Measurements from ENCODE around the gene INPP5F. TPM values are rescaled to one million over a fixed set of nuclear protein-coding genes. Genes with fewer than 3 reads are reported as not detected.

The INPP5F gene
- total and polyA plus RNA-seq, 2 experiments from 2014 or later = 8.5 to 10.9 TPM

GRCh38 chr10:119805702-119806230, 79.9 kb downstream of the INPP5F start:
- no peak overlapping the region for H3K27ac ChIP-seq
- no peak for DNase-seq
- no peaks in the 10 kb centered on the region for H3K27me3 ChIP-seq (replicated peaks; ENCODE audit: insufficient read depth)
- H3F3A ChIP-seq (ENCODE audit: insufficient read depth) = peaks cover 21% of the 10 kb centered on the region
- H3K9me2 ChIP-seq (ENCODE audit: insufficient read depth) = no peaks in the 10 kb centered on the region
- no peaks in the 10 kb centered on the region for H3K79me2 ChIP-seq (ENCODE audit: insufficient read depth)
- in situ Hi-C loops (cut with MboI) = no loop called here
- no peaks in the 10 kb centered on the region for H3K9me3 ChIP-seq (ENCODE audit: low read depth)
- 78 to 83% methylated on average over 5 of the region's 5 CpGs for WGBS, 2 experiments (ENCODE audit: low coverage in 1 of 2, low lambda C conversion rate in 2 of 2, missing lambda C conversion rate in 2 of 2)
- H2AFZ ChIP-seq = no peak overlapping the region
- no peak overlapping the region for H3K4me3 ChIP-seq
- TF ChIP-seq EZH2 (IDR thresholded peaks at IDR 0.05; ENCODE audit: insufficient read depth, poor library complexity, severe bottlenecking) (no peak), EZH2phosphoT487 (IDR thresholded peaks at IDR 0.05; ENCODE audit: insufficient read depth, low read depth) (no peak)
- peaks cover 32% of the 10 kb centered on the region for H3K4me1 ChIP-seq (ENCODE audit: insufficient read depth)
- H4K20me1 ChIP-seq (ENCODE audit: insufficient read depth) = no peaks in the 10 kb centered on the region
- no peak overlapping the region for H3K9ac ChIP-seq
- H3K36me3 ChIP-seq (ENCODE audit: low read depth) = no peaks in the 10 kb centered on the region
- no peak overlapping the region for H3K4me2 ChIP-seq (ENCODE audit: unreplicated experiment)

DNA sequence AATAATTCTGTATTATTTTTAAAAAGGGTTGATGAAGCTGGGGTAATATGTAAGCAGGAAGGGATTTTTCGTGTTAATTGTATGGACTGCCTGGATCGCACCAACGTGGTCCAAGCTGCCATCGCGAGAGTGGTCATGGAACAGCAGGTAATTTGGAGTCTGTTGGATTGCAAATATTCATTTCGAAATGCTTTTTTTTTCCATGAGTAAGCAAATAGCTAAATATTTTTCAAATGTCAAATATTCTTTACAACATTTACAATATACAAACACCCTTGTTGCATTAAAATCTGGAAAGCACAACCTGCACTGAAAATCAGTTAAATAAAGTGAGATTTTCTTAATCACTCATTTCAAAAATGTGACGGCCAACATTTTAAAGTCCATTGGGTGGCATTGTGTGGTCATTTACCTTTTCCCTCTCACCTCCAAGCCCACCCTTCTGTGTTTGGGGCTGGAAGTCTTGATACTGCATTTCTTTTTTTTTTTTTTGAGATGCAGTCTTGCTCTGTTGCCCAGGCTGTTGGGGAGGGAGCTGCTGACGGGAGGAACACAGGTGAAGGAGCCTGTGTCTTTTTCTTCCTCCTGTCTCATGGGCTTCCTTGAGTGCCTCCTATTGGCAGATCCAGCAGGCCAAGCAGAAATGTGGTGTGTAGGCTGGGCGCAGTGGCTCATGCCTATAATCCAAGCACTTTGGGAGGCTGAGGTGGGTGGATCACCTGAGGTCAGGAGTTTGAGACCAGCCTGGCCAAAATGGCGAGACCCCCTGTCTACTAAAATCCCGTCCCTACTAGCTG, 80.7 kb downstream of the INPP5F start:
- Histone ChIP-seq H3K9me2 (ENCODE audit: insufficient read depth) (no peaks in the 10 kb centered on the region), H3K27ac (no peak overlapping the region), H3K36me3 (ENCODE audit: low read depth) (no peaks in the 10 kb centered on the region), H4K20me1 (ENCODE audit: insufficient read depth) (no peaks in the 10 kb centered on the region), H3K4me1 (ENCODE audit: insufficient read depth) (peaks cover 32% of the 10 kb centered on the region), H3K4me2 (ENCODE audit: unreplicated experiment) (no peak overlapping the region), H3K27me3 (replicated peaks; ENCODE audit: insufficient read depth) (no peaks in the 10 kb centered on the region), H3F3A (ENCODE audit: insufficient read depth) (peaks cover 21% of the 10 kb centered on the region), H2AFZ (no peak overlapping the region), H3K9ac (no peak overlapping the region), H3K4me3 (no peak overlapping the region), H3K9me3 (ENCODE audit: low read depth) (no peaks in the 10 kb centered on the region), H3K79me2 (ENCODE audit: insufficient read depth) (no peaks in the 10 kb centered on the region)
- 96% methylated on average over 11 of the region's 11 CpGs for WGBS, 2 experiments (ENCODE audit: low coverage in 1 of 2, low lambda C conversion rate in 2 of 2, missing lambda C conversion rate in 2 of 2)
- no peak for DNase-seq
- in situ Hi-C loops (cut with MboI) = no loop called here
- TF ChIP-seq EZH2phosphoT487 (IDR thresholded peaks at IDR 0.05; ENCODE audit: insufficient read depth, low read depth) (no peak), EZH2 (IDR thresholded peaks at IDR 0.05; ENCODE audit: insufficient read depth, poor library complexity, severe bottlenecking) (no peak)

- no peak overlapping the region for H2AFZ ChIP-seq
- H3K4me1 ChIP-seq (ENCODE audit: insufficient read depth) = peaks cover 24% of the 10 kb centered on the region
- H3K27me3 ChIP-seq (replicated peaks; ENCODE audit: insufficient read depth) = no peaks in the 10 kb centered on the region
- H3F3A ChIP-seq (ENCODE audit: insufficient read depth) = peaks cover 17% of the 10 kb centered on the region
- H3K9ac ChIP-seq = no peak overlapping the region
- H3K4me2 ChIP-seq (ENCODE audit: unreplicated experiment) = peak overlapping the region; percentile 2
- H3K9me3 ChIP-seq (ENCODE audit: low read depth) = no peaks in the 10 kb centered on the region
- H3K4me3 ChIP-seq = no peak overlapping the region
- H4K20me1 ChIP-seq (ENCODE audit: insufficient read depth) = no peaks in the 10 kb centered on the region
- H3K9me2 ChIP-seq (ENCODE audit: insufficient read depth) = no peaks in the 10 kb centered on the region
- in situ Hi-C loops (cut with MboI) = no loop called here
- peak; percentile 71 for DNase-seq
- H3K27ac ChIP-seq = peak overlapping the region; percentile 49
- TF ChIP-seq EZH2 (IDR thresholded peaks at IDR 0.05; ENCODE audit: insufficient read depth, poor library complexity, severe bottlenecking) = no peak
- no peak for TF ChIP-seq EZH2phosphoT487 (IDR thresholded peaks at IDR 0.05; ENCODE audit: insufficient read depth, low read depth)
- 94 to 99% methylated on average over 3 of the region's 3 CpGs for WGBS, 2 experiments (ENCODE audit: low coverage in 1 of 2, low lambda C conversion rate in 2 of 2, missing lambda C conversion rate in 2 of 2)
- no peaks in the 10 kb centered on the region for H3K36me3 ChIP-seq (ENCODE audit: low read depth)
- no peaks in the 10 kb centered on the region for H3K79me2 ChIP-seq (ENCODE audit: insufficient read depth)
These were observed 82.3 kb downstream of the INPP5F start for GRCh38 chr10:119807960-119808697.

GRCh38 chr10:119811122-119811521, 85.3 kb downstream of the INPP5F start:
- WGBS, 2 experiments (ENCODE audit: low coverage in 1 of 2, low lambda C conversion rate in 2 of 2, missing lambda C conversion rate in 2 of 2) = 92 to 99% methylated on average over 4 of the region's 4 CpGs
- H4K20me1 ChIP-seq (ENCODE audit: insufficient read depth) = no peaks in the 10 kb centered on the region
- no peaks in the 10 kb centered on the region for H3K36me3 ChIP-seq (ENCODE audit: low read depth)
- in situ Hi-C loops (cut with MboI) = no loop called here
- no peaks in the 10 kb centered on the region for H3K9me2 ChIP-seq (ENCODE audit: insufficient read depth)
- no peak overlapping the region for H2AFZ ChIP-seq
- no peaks in the 10 kb centered on the region for H3K27me3 ChIP-seq (replicated peaks; ENCODE audit: insufficient read depth)
- TF ChIP-seq EZH2 (IDR thresholded peaks at IDR 0.05; ENCODE audit: insufficient read depth, poor library complexity, severe bottlenecking) = no peak
- TF ChIP-seq EZH2phosphoT487 (IDR thresholded peaks at IDR 0.05; ENCODE audit: insufficient read depth, low read depth) = no peak
- peaks cover 13% of the 10 kb centered on the region for H3K4me1 ChIP-seq (ENCODE audit: insufficient read depth)
- H3K27ac ChIP-seq = no peak overlapping the region
- H3K9me3 ChIP-seq (ENCODE audit: low read depth) = no peaks in the 10 kb centered on the region
- no peak overlapping the region for H3K9ac ChIP-seq
- H3F3A ChIP-seq (ENCODE audit: insufficient read depth) = peaks cover 7% of the 10 kb centered on the region
- no peak for DNase-seq
- no peak overlapping the region for H3K4me2 ChIP-seq (ENCODE audit: unreplicated experiment)
- no peaks in the 10 kb centered on the region for H3K79me2 ChIP-seq (ENCODE audit: insufficient read depth)
- H3K4me3 ChIP-seq = no peak overlapping the region
